Fibroblast of skin of back (primary cell): ENCODE results near the gene EPG5.

Experiments used
- DNase-seq: peaks from one replicate; pipeline ENCODE4 v3.0.0-alpha.2; 2013

Gene EPG5

GRCh38 chr18:45805551-45805950 lies 161.6 kb downstream of the EPG5 start:
- no peak for DNase-seq

- peak; percentile 99 for DNase-seq
These were observed 164.2 kb downstream of the EPG5 start for GRCh38 chr18:45802814-45803492.

- DNase-seq = peak; percentile 66
These were observed 165.6 kb downstream of the EPG5 start for GRCh38 chr18:45801416-45802004.
